ENCODE data around the gene SEPTIN10. TPM values are rescaled to one million over a fixed set of nuclear protein-coding genes. Genes with fewer than 3 reads are reported as not detected.

SEPTIN10 gene
- total and polyA plus RNA-seq, 2 of the 8 experiments (the other 6 are each of a cell fraction or from before 2014, with no cell fraction given): 23.7 to 101 TPM

GRCh38 chr2:109630441-109631430 is 17.0 kb upstream of the SEPTIN10 start:
- Histone ChIP-seq H4K5ac (ENCODE audit: insufficient read length, low read depth, low read length) (no peak overlapping the region), H2BK15ac (ENCODE audit: low read length) (no peak overlapping the region), H3K4ac (replicated peaks; ENCODE audit: insufficient read length, low read depth, low read length) (peak overlapping the region; percentile 91), H3K79me1 (ENCODE audit: low read depth, low read length) (no peaks in the 10 kb centered on the region), H3K27ac (ENCODE audit: low read depth, low read length) (no peak overlapping the region), H3K9ac (replicated peaks in 1 of 4; ENCODE audit: extremely low read depth in 1 of 4, low read depth in 3 of 4, low read length in 3 of 4) (no peak overlapping the region), H4K91ac (replicated peaks; ENCODE audit: insufficient read length, low read length) (no peak overlapping the region), H3K23ac (ENCODE audit: insufficient read length) (no peak overlapping the region), H2BK20ac (ENCODE audit: low read length) (no peak overlapping the region), H3K4me3 (ENCODE audit: extremely low read depth in 1 of 4, insufficient read depth in 2 of 4, low read depth in 3 of 4, low read length in 4 of 4) (no peak overlapping the region), H2BK5ac (ENCODE audit: low read depth, low read length) (no peak overlapping the region), H3K56ac (replicated peaks; ENCODE audit: insufficient read length, low read depth, low read length) (no peak overlapping the region), H3K36me3 (ENCODE audit: control insufficient read depth in 2 of 4, insufficient read depth in 4 of 4, low read length in 3 of 4) (no peaks in the 10 kb centered on the region), H3K27me3 (replicated peaks in 1 of 4; ENCODE audit: control insufficient read depth in 3 of 4, extremely low read depth in 1 of 4, insufficient read depth in 3 of 4, low read length in 3 of 4) (no peaks in the 10 kb centered on the region), H2BK120ac (replicated peaks; ENCODE audit: low read depth, low read length) (no peak overlapping the region), H4K8ac (ENCODE audit: extremely low read depth, insufficient read depth, low read length) (no peak overlapping the region), H3K4me2 (ENCODE audit: insufficient read depth in 1 of 2, low read depth in 2 of 2, low read length in 2 of 2) (no peak overlapping the region), H3K79me2 (ENCODE audit: control insufficient read depth in 1 of 2, insufficient read depth in 2 of 2, low read length in 2 of 2) (no peaks in the 10 kb centered on the region), H3K9me3 (ENCODE audit: insufficient read depth in 2 of 2, low read depth in 1 of 2, low read length in 1 of 2) (no peaks in the 10 kb centered on the region), H2AK5ac (ENCODE audit: low read depth, low read length) (no peak overlapping the region), H4K20me1 (replicated peaks in 1 of 2; ENCODE audit: control insufficient read depth in 1 of 2, insufficient read depth in 2 of 2, low read length in 2 of 2) (no peaks in the 10 kb centered on the region), H2BK12ac (ENCODE audit: low read depth, low read length) (0 out of 2 replicates have a peak overlapping the region, but pooled peaks have one; percentile 17), H3K23me2 (ENCODE audit: low read depth, low read length) (no peaks in the 10 kb centered on the region), H2AFZ (ENCODE audit: low read length) (no peak overlapping the region), H3K18ac (ENCODE audit: extremely low read depth, low read length) (no peak overlapping the region), H3K14ac (ENCODE audit: insufficient read length) (no peak overlapping the region), H3K4me1 (replicated peaks in 1 of 4; ENCODE audit: control insufficient read depth in 3 of 4, insufficient read depth in 4 of 4, low read length in 3 of 4) (no peaks in the 10 kb centered on the region)
- 86% methylated on average over 19 of the region's 19 CpGs; no CpG with 5 or more reads in 1 of the 2 experiments for WGBS, 2 experiments (ENCODE audit: extremely low coverage in 1 of 2, insufficient coverage in 1 of 2, insufficient read length in 1 of 2, insufficient replicate concordance in 2 of 2, low coverage in 1 of 2, low lambda C conversion rate in 2 of 2, missing lambda C conversion rate in 1 of 2)
- FAIRE-seq (no peak), DNase-seq (ENCODE audit: low read depth in 1 of 2, low spot score in 2 of 2) (no peak)
- ChIA-PET CTCF (ENCODE audit: partially characterized antibody) (interaction anchor here (1.2 kb wide), 1 partner anchor 85 kb away, joined by 3 read pairs; no protein-coding TSS in a partner anchor), POLR2A (ENCODE audit: partially characterized antibody) (no interaction called here)
- TF ChIP-seq EP300 (IDR thresholded peaks at IDR 0.05; ENCODE audit: borderline replicate concordance in 1 of 2, low read depth in 2 of 2, low read length in 2 of 2): no peak
- TF ChIP-seq CTBP2 (IDR thresholded peaks at IDR 0.05; ENCODE audit: borderline replicate concordance, insufficient read depth, insufficient read length, low read length): no peak
- no peak for TF ChIP-seq TAF1 (IDR thresholded peaks at IDR 0.05; ENCODE audit: low read depth, low read length)
- TF ChIP-seq NANOG (IDR thresholded peaks at IDR 0.05; ENCODE audit: insufficient read depth, low read depth, low read length, poor library complexity, severe bottlenecking): no peak
- TF ChIP-seq KDM1A (IDR thresholded peaks at IDR 0.05; ENCODE audit: borderline replicate concordance, low read length): no peak
- TF ChIP-seq MAX (IDR thresholded peaks at IDR 0.05): no peak
- TF ChIP-seq JUND (IDR thresholded peaks at IDR 0.05; ENCODE audit: low read length): no peak
- TF ChIP-seq ASH2L (IDR thresholded peaks at IDR 0.05; ENCODE audit: low read length): no peak
- TF ChIP-seq, protein P1, sequence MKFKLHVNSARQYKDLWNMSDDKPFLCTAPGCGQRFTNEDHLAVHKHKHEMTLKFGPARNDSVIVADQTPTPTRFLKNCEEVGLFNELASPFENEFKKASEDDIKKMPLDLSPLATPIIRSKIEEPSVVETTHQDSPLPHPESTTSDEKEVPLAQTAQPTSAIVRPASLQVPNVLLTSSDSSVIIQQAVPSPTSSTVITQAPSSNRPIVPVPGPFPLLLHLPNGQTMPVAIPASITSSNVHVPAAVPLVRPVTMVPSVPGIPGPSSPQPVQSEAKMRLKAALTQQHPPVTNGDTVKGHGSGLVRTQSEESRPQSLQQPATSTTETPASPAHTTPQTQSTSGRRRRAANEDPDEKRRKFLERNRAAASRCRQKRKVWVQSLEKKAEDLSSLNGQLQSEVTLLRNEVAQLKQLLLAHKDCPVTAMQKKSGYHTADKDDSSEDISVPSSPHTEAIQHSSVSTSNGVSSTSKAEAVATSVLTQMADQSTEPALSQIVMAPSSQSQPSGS (IDR thresholded peaks at IDR 0.05; ENCODE audit: low read length): no peak

All from H1 (cell line).